Lower leg skin (tissue), 4 donors: ENCODE results near the gene ARHGAP44. TPM values are rescaled to one million over a fixed set of nuclear protein-coding genes. Genes with fewer than 3 reads are reported as not detected.

Source experiments
- DNase-seq, 2 donors: peaks; one replicate each; pipeline ENCODE4 v3.0.0-alpha.2; 2019; ENCODE audit warnings: low spot score in 2 of 2
- H3K4me3 ChIP-seq: fragments of 200-600 bp; sonication (generic); 2 replicates; pipeline ENCODE4 v1.5.1; 2017; ENCODE audit warnings: mild to moderate bottlenecking, low read depth; ENCODE audit not compliant: poor library complexity, severe bottlenecking
- POLR2A ChIP-seq, 2 donors: fragments of 450-650 bp; IDR thresholded peaks; one replicate each; pipeline ENCODE4 v1.6.1; 2016 to 2017; ENCODE audit warnings: antibody characterized with exemption in 2 of 2, mild to moderate bottlenecking in 1 of 2, moderate library complexity in 1 of 2
- WGBS, 2 donors: methylation state at CpG; one replicate each; pipeline ENCODE4 v1.1.5; 2018; 5-methylcytosine and 5-hydroxymethylcytosine counted together
- intact Hi-C: fragments of 100-400 bp; cut with DNase I; formaldehyde crosslinking; loops from one replicate; pipeline ENCODE4 v1.15.0; 2023; ENCODE audit warnings: low total_unique reads
- total RNA-seq, 4 donors: library from RNA; depleted of rRNA; stranded (reverse); fragments of >200 nt; gene quantifications; one replicate each; pipeline ENCODE4 v1.1.0, GENCODE V29; 2016
- TF ChIP-seq, protein P1 (sequence below), 3 donors: fragments of 450-650 bp; IDR thresholded peaks; one replicate each; pipeline ENCODE4 v1.5.1; 2016; ENCODE audit warnings: antibody characterized with exemption in 3 of 3, mild to moderate bottlenecking in 3 of 3, moderate library complexity in 2 of 3

Gene ARHGAP44
- total RNA-seq, 4 donors from 2014 or later: 2.9 to 8.0 (median 3.0) TPM

- TF ChIP-seq POLR2A (IDR thresholded peaks at IDR 0.05): no peak
- TF ChIP-seq, protein P1, sequence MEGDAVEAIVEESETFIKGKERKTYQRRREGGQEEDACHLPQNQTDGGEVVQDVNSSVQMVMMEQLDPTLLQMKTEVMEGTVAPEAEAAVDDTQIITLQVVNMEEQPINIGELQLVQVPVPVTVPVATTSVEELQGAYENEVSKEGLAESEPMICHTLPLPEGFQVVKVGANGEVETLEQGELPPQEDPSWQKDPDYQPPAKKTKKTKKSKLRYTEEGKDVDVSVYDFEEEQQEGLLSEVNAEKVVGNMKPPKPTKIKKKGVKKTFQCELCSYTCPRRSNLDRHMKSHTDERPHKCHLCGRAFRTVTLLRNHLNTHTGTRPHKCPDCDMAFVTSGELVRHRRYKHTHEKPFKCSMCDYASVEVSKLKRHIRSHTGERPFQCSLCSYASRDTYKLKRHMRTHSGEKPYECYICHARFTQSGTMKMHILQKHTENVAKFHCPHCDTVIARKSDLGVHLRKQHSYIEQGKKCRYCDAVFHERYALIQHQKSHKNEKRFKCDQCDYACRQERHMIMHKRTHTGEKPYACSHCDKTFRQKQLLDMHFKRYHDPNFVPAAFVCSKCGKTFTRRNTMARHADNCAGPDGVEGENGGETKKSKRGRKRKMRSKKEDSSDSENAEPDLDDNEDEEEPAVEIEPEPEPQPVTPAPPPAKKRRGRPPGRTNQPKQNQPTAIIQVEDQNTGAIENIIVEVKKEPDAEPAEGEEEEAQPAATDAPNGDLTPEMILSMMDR (IDR thresholded peaks at IDR 0.05): no peak
- intact Hi-C loops: no loop called here
- 63 to 74% methylated on average over 3 of the region's 3 CpGs for WGBS, 2 donors
- no peak for DNase-seq
- no peak overlapping the region for H3K4me3 ChIP-seq
Measured at GRCh38 chr17:12815642-12816141, 26.4 kb downstream of the ARHGAP44 start.

DNA sequence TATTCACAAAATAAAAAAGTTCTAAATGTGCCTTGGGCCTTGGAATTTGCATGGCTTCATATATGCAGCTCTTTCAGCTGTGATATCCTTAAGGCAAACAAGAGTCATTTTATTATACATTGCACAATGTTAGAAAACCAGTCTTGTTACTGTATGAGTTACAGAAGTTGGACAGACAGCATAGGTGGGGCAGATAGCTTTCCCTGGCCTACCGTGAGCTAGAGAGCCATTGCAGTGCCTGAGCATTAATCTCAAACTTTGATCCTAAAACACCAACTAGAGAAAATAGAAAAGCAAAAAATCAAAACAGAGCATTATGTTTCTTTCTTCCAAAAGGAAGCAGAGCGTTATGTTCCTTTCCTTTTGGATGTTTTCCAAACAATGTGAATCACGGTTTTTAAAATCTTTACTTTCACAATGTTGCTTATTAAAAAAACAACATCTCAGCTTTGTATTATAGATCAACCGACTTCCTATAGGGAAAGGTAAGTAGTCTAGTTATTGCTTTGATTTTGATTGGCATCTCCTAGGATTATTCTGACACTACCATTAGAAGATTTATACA, 32.2 kb downstream of the ARHGAP44 start:
- TF ChIP-seq POLR2A (IDR thresholded peaks at IDR 0.05): no peak
- TF ChIP-seq, protein P1 (IDR thresholded peaks at IDR 0.05): no peak
- intact Hi-C loops: no loop called here

GRCh38 chr17:12826431-12826830, 37.1 kb downstream of the ARHGAP44 start:
- no peak overlapping the region for H3K4me3 ChIP-seq
- 48 to 61% methylated on average over 1 of the region's 1 CpG for WGBS, 2 donors
- TF ChIP-seq, protein P1 (IDR thresholded peaks at IDR 0.05): no peak
- no peak for TF ChIP-seq POLR2A (IDR thresholded peaks at IDR 0.05)
- intact Hi-C loops: no loop called here
- DNase-seq: no peak

More for the DNA sequence above, 32.2 kb downstream of the ARHGAP44 start:
- 17 to 37% methylated on average over 4 of the region's 4 CpGs for WGBS, 2 donors
- no peak overlapping the region for H3K4me3 ChIP-seq
- no peak for DNase-seq

- DNase-seq: no peak
- 72 to 82% methylated on average over 3 of the region's 3 CpGs for WGBS, 2 donors
- H3K4me3 ChIP-seq: no peak overlapping the region
- intact Hi-C loops: no loop called here
- TF ChIP-seq, protein P1 (IDR thresholded peaks at IDR 0.05): no peak
- TF ChIP-seq POLR2A (IDR thresholded peaks at IDR 0.05): no peak
Measured at GRCh38 chr17:12830777-12831247, 41.5 kb downstream of the ARHGAP44 start.

GRCh38 chr17:12831839-12832238, 42.5 kb downstream of the ARHGAP44 start:
- no peak for TF ChIP-seq POLR2A (IDR thresholded peaks at IDR 0.05)
- TF ChIP-seq, protein P1 (IDR thresholded peaks at IDR 0.05): no peak
- no peak overlapping the region for H3K4me3 ChIP-seq
- DNase-seq: no peak
- intact Hi-C loops: no loop called here
- WGBS, 2 donors: 87 to 100% methylated on average over 1 of the region's 1 CpG

- TF ChIP-seq, protein P1 (IDR thresholded peaks at IDR 0.05): no peak
- no peak for TF ChIP-seq POLR2A (IDR thresholded peaks at IDR 0.05)
- intact Hi-C loops: no loop called here
- no peak overlapping the region for H3K4me3 ChIP-seq
- WGBS, 2 donors: 70 to 75% methylated on average over 2 of the region's 2 CpGs
- no peak for DNase-seq
Measured at GRCh38 chr17:12839042-12839441, 49.7 kb downstream of the ARHGAP44 start.
